Fibroblast of villous mesenchyme (primary cell): ENCODE data around the gene CCDC77. TPM values are rescaled to one million over a fixed set of nuclear protein-coding genes. Genes with fewer than 3 reads are reported as not detected.
A peak's percentile ranks its signal among the peaks of the same experiment; 100 is the strongest.

Experiments used
- DNase-seq: peaks from one replicate; pipeline ENCODE4 v3.0.0-alpha.2; 2010; ENCODE audit warnings: low read depth
- H3K4me3 ChIP-seq: 2 replicates; pipeline ENCODE4 v1.5.1; 2011; ENCODE audit warnings: low read depth, mild to moderate bottlenecking, low read length
- total RNA-seq: library from RNA; depleted of rRNA; stranded (reverse); fragments of >200 nt; gene quantifications from 2 replicates; pipeline ENCODE4 v1.2.3, GENCODE V29; 2012
- TF ChIP-seq, protein P1 (sequence below): IDR thresholded peaks from 2 replicates; pipeline ENCODE4 v1.5.1; 2012; ENCODE audit warnings: low read depth, mild to moderate bottlenecking, low read length; ENCODE audit not compliant: insufficient read depth

CCDC77 gene
- total RNA-seq, 1 donor = 9.1 TPM

DNA sequence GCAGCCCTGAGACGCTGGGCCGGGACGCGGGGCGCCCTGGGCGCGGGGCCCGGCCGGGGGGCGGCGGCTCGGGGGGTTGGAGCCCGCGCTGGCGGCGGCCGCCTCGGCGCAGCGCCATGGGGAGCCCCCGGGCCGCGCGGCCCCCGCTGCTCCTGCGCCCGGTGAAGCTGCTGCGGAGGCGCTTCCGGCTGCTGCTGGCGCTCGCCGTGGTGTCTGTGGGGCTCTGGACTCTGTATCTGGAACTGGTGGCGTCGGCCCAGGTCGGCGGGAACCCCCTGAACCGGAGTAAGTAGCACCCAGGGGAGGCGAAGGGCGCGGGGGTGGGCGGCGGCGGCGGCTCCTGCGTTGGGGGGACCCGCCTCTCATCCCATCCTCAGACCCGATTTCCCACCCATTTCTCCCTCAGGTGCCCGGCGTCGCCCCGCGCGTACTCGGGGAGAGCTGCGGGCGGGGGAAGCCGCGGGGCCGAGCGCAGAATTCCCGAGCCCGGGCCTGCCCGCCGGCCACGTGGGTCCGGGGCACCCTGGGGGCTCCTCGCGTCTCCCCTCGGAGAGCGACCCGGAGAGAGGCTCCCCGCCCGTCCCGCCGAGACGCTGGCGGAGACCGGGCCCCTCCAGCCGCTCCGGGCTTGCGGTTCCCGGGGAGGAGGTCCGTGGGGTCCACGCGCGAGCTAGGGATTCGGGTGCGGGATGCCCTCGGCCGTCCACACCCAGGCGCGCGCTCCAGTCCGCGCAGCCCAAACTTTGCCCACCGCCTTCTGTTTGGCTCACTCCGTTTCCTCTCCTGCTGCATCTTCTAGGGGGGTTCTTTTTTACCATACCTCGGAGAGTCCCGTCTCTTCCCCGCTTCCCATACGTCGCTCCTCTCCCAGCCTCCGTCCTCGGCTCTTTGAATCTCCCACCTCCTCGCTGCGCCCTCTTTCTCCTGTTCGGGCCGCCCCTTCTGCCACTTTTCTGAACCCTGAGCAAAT is 59.1 kb downstream of the CCDC77 start:
- TF ChIP-seq, protein P1, sequence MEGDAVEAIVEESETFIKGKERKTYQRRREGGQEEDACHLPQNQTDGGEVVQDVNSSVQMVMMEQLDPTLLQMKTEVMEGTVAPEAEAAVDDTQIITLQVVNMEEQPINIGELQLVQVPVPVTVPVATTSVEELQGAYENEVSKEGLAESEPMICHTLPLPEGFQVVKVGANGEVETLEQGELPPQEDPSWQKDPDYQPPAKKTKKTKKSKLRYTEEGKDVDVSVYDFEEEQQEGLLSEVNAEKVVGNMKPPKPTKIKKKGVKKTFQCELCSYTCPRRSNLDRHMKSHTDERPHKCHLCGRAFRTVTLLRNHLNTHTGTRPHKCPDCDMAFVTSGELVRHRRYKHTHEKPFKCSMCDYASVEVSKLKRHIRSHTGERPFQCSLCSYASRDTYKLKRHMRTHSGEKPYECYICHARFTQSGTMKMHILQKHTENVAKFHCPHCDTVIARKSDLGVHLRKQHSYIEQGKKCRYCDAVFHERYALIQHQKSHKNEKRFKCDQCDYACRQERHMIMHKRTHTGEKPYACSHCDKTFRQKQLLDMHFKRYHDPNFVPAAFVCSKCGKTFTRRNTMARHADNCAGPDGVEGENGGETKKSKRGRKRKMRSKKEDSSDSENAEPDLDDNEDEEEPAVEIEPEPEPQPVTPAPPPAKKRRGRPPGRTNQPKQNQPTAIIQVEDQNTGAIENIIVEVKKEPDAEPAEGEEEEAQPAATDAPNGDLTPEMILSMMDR = no peak
- DNase-seq = no peak
- H3K4me3 ChIP-seq = peak overlapping the region; percentile 29

DNA sequence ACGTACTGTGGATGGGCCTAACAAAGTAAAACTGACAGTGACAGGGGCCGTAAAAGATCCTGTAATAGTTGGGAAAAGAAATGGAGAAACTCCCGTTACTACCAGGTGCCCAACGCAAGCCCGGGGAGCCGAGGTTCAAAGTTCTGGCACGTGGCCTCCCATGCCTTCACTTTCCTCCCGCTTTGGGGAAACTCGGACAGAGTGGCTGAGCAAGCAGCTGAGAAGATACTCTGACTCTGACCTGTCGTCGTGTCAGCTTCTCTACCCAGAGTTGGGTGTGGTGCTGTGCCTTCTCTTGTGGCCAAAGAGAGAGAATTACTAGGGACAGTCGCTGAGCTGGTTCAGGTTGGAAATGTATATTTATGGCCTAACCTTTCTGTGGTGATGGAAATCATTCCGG is 60.0 kb downstream of the CCDC77 start:
- DNase-seq = no peak

DNA sequence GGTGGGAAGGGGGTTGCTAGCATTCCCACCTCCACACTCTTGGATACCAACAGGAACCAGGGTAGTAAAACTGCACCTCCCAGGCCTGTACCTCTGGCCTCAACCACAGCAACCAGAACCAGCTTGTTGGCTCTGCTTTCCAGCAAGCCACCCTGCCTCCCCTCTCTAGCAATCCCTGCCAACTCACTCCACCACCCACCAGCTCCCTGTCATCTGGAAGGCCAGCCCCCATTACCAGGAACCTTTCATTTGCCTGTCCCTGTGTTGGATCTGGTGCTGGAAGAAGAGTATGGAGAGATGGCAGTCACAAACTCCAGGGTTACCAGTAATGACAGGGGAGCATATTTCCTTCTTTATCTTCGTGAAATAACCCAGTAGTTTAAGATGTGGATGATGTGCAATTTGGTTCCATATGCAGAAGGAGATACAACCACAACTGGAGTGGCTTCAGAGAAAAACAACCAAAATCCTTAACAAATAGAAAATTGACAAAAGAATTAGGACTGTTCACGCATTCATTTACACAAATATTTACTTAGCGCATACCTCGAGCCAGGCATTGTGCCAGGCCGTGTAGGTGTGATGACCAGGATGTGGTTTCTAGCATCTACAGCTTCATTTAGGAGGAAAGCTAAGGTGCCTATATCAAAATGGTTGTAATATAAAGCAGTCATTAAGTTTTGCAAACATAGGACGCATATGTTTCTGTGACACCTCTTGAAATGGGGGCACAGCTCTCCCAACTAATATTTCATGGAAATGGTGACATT is 61.7 kb downstream of the CCDC77 start:
- H3K4me3 ChIP-seq = no peak overlapping the region
- TF ChIP-seq, protein P1 = no peak
- no peak for DNase-seq

More for the DNA sequence above, 60.0 kb downstream of the CCDC77 start:
- H3K4me3 ChIP-seq = no peak overlapping the region
- TF ChIP-seq, protein P1 = no peak

DNA sequence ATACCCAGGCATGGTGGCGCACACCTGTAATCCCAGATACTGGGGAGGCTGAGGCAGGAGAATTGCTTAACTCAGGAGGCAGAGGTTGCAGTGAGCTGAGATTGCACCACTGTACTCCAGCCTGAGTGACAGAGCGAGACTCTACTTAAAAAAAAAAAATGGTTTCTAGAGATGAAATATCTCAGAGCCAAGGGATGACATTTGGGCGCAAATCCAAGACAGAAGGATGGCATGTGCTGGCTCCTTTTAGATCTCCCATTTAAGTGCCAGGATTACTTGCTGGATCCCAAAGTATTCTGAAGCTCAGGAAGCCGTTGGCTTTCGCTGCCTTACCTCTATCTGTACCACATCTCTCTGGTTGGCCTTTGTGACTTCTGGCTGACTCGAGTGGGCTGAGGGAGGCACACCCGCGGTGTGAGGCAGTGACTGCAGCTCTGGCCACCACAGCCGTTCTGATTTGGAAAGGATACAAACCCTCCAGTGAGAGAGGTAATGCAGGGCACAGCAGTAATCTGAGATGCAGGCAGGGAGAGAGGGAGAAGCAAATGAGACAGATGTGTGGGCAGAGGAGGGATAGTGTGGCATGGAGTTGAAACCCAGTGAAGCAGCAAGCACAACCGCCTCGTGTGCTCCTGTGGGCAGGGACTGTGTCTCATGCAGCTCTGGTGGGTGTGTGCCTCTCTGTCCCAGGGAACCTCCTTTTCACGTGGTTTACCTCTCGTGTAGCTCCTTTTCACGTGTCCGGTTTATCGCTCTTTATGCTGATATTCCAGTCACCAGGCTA is 63.2 kb downstream of the CCDC77 start:
- DNase-seq = no peak
- no peak overlapping the region for H3K4me3 ChIP-seq
- TF ChIP-seq, protein P1 = no peak

DNA sequence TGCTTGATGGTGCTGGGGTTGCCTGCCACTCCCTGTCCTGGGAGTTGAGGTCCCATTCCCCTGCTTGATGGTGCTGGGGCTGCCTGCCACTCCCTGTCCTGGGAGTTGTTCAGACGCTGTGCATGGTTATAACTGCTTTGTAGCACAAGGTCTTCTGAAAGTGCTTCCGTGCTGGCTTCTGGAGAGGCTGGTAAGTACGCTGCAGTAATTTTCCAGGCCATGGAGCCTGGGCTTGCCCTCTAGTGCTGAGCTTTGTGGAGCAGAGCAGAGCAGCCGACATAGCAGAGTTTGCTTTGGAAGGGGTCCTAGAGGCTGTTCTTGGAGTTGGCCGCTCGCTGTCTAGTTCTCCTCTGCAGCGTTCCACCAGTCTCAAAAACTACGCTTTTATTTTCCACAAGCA is 64.6 kb downstream of the CCDC77 start:
- DNase-seq = no peak
- TF ChIP-seq, protein P1 = no peak
- no peak overlapping the region for H3K4me3 ChIP-seq

DNA sequence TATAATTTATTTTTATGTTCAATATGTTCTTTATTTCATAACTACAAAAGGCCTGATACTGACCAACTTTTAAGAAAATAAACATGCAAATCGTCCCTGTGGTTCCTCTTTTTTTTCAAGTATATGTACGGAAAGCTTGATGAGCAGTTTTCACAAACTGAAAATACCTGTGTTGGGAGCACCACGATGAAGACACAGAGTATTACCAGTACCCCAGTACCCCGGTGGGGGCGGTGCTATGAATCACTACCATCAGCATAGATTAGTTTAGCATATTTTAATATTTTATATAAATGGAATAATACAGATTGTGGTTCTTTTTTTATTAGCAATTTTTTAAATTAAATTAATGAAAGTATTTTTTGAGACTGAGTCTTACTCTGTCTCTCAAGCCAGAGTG is 65.3 kb downstream of the CCDC77 start:
- DNase-seq = no peak
- TF ChIP-seq, protein P1 = no peak
- H3K4me3 ChIP-seq = no peak overlapping the region
